K562 (cell line): Measurements from ENCODE around the gene GABRB1. TPM values are rescaled to one million over a fixed set of nuclear protein-coding genes. Genes with fewer than 3 reads are reported as not detected.

Source experiments
- ATAC-seq: fragments of 200-7000 bp; cut with Tn5 transposase; 3 replicates; pipeline ENCODE4 v1.9.1; 2020; ENCODE audit warnings: moderate library complexity
- BruUV-seq: library from RNA; stranded (reverse); fragments of 400-500 nt; replicated peaks from 2 replicates; lab custom pipeline; 2021; lab: Mats Ljungman, UMichigan
- CTCF ChIA-PET: fragments of 300-600 bp; formaldehyde crosslinking; extraction: SDS; loops from one replicate; lab custom pipeline; 2021; ENCODE audit warnings: low intra/inter-chr PET ratio; lab: Yijun Ruan, JAX
- POLR2A ChIA-PET: fragments of 300-600, 350-650 bp; sonication (Branson Sonifier 250); formaldehyde crosslinking; extraction: SDS; loops from one replicate; lab custom pipeline; 2021; ENCODE audit warnings: antibody characterized with exemption, inconsistent platforms; lab: Yijun Ruan, JAX
- DNase-seq, 4 experiments: peaks; one replicate each; pipeline versions ENCODE4 v3.0.0 to v3.0.0-alpha.2; 2011 to 2018; ENCODE audit warnings: low spot score in 3 of 4, mixed read lengths in 3 of 4; ENCODE audit errors: extremely low read depth in 1 of 4
- FAIRE-seq: peaks from 2 replicates; lab custom pipeline; 2011; peaks lifted over from hg19 to GRCh38; lab: Jason Lieb, UNC
- H2AFZ ChIP-seq: 2 replicates; pipeline ENCODE4 v1.6.0; 2011; ENCODE audit warnings: low read depth, low read length, control low read depth, inconsistent platforms
- H3K27ac ChIP-seq: fragments of 200-600 bp; 3 replicates; pipeline ENCODE4 v1.8.0; 2011; ENCODE audit warnings: low read depth, mild to moderate bottlenecking, control low read depth, inconsistent platforms, low read length, moderate library complexity, mixed read lengths; ENCODE audit errors: extremely low read depth
- H3K27me3 ChIP-seq, 2 experiments: fragments of 300-600 bp in 1 of 2; 2 replicates in 1 of 2; 3 replicates in 1 of 2; pipeline versions ENCODE4 v1.6.0 to v1.8.0; 2011; ENCODE audit warnings: inconsistent platforms in 2 of 2, low read length in 2 of 2, mild to moderate bottlenecking in 1 of 2, mixed read lengths in 1 of 2, moderate library complexity in 1 of 2; ENCODE audit not compliant: control insufficient read depth in 2 of 2, insufficient read depth in 2 of 2
- H3K36me3 ChIP-seq: fragments of 300-600 bp; 3 replicates; pipeline ENCODE4 v1.8.0; 2011; ENCODE audit warnings: mild to moderate bottlenecking, low read length, inconsistent platforms; ENCODE audit not compliant: control insufficient read depth, insufficient read depth
- H3K4me1 ChIP-seq, 2 experiments: fragments of 200-600 bp in 1 of 2; replicated peaks in 1 of 2; 2 replicates in 1 of 2; 3 replicates in 1 of 2; pipeline versions ENCODE4 v1.5.1 to v1.8.0; 2011; ENCODE audit warnings: inconsistent platforms in 2 of 2, low read length in 2 of 2, mild to moderate bottlenecking in 1 of 2, mixed read lengths in 1 of 2, moderate library complexity in 1 of 2; ENCODE audit not compliant: control insufficient read depth in 2 of 2, insufficient read depth in 2 of 2
- H3K4me2 ChIP-seq: 2 replicates; pipeline ENCODE4 v1.6.1; 2011; ENCODE audit warnings: low read length, control low read depth, inconsistent platforms, mixed read lengths; ENCODE audit not compliant: insufficient read depth
- H3K4me3 ChIP-seq: fragments of 200-600 bp; sonication (generic), shearing (Covaris generic); 2 replicates; pipeline ENCODE4 v1.5.1; 2016; ENCODE audit warnings: control low read depth, inconsistent platforms
- H3K79me2 ChIP-seq: fragments of 200-600 bp; 3 replicates; pipeline ENCODE4 v1.8.0; 2011; ENCODE audit warnings: low read length, inconsistent platforms; ENCODE audit not compliant: control insufficient read depth, insufficient read depth
- H3K9ac ChIP-seq, 2 experiments: 2 replicates each; pipeline versions ENCODE4 v1.6.0 to v1.6.1; 2011; ENCODE audit warnings: low read depth in 2 of 2, low read length in 2 of 2, control low read depth in 1 of 2, inconsistent platforms in 1 of 2, mild to moderate bottlenecking in 1 of 2, mixed read lengths in 1 of 2; ENCODE audit not compliant: insufficient read depth in 1 of 2
- H3K9me1 ChIP-seq: one replicate; pipeline ENCODE4 v1.6.0; 2011; ENCODE audit warnings: inconsistent platforms, mild to moderate bottlenecking, low read length, moderate library complexity; ENCODE audit not compliant: control insufficient read depth, insufficient read depth
- H3K9me3 ChIP-seq: replicated peaks from 2 replicates; pipeline ENCODE4 v1.5.1; 2011; ENCODE audit warnings: low read depth, low read length, inconsistent platforms; ENCODE audit not compliant: control insufficient read depth, insufficient read depth
- H4K20me1 ChIP-seq: replicated peaks from 2 replicates; pipeline ENCODE4 v1.6.1; 2011; ENCODE audit warnings: low read length, inconsistent platforms, mixed read lengths; ENCODE audit not compliant: control insufficient read depth, insufficient read depth
- ARHGAP35 ChIP-seq: fragments of 450-650 bp; IDR thresholded peaks from 2 replicates; pipeline ENCODE4 v1.6.1; 2018; ENCODE audit not compliant: partially characterized antibody
- CBFA2T2 ChIP-seq: fragments of 450-650 bp; conservative IDR thresholded peaks from 2 replicates; pipeline ENCODE4 v1.6.1; 2017; ENCODE audit warnings: mild to moderate bottlenecking
- CBFB ChIP-seq: sonication (generic); formaldehyde crosslinking; IDR thresholded peaks from 2 replicates; pipeline ENCODE4 v1.4.0; 2020; ENCODE audit warnings: mild to moderate bottlenecking, missing genetic modification reagents
- CREB3 ChIP-seq: fragments of 450-650 bp; conservative IDR thresholded peaks from 2 replicates; pipeline ENCODE4 v1.6.1; 2016; ENCODE audit warnings: missing genetic modification characterization, low read depth, mild to moderate bottlenecking, missing compliant biosample characterization, moderate library complexity
- ELF1 ChIP-seq: fragments of 200-800 bp; sonication (Bioruptor generic); IDR thresholded peaks from 2 replicates; pipeline ENCODE4 v1.6.1; 2016; ENCODE audit warnings: missing genetic modification characterization, missing compliant biosample characterization
- EZH2 ChIP-seq: IDR thresholded peaks from 2 replicates; pipeline ENCODE4 v1.6.1; 2012; ENCODE audit warnings: low read depth, mild to moderate bottlenecking, inconsistent platforms, low read length, borderline replicate concordance
- HMG20A ChIP-seq: fragments of 450-650 bp; formaldehyde crosslinking; conservative IDR thresholded peaks from 2 replicates; pipeline ENCODE4 v1.4.0; 2020; ENCODE audit warnings: mild to moderate bottlenecking, mixed read lengths
- ILF3 ChIP-seq: fragments of 450-650 bp; IDR thresholded peaks from 2 replicates; pipeline ENCODE4 v1.6.1; 2018; ENCODE audit warnings: antibody characterized with exemption, mild to moderate bottlenecking, moderate library complexity, borderline replicate concordance
- JUNB ChIP-seq: fragments of 450-650 bp; formaldehyde crosslinking; conservative IDR thresholded peaks from 2 replicates; pipeline ENCODE4 v1.4.0; 2020; ENCODE audit warnings: mild to moderate bottlenecking
- KLF13 ChIP-seq: fragments of 450-650 bp; IDR thresholded peaks from 2 replicates; pipeline ENCODE4 v1.6.1; 2016; ENCODE audit warnings: missing genetic modification characterization, low read depth, mild to moderate bottlenecking, missing compliant biosample characterization, moderate library complexity, borderline replicate concordance
- MCM7 ChIP-seq, 2 experiments: fragments of 450-650 bp; IDR thresholded peaks; 2 replicates each; pipeline ENCODE4 v1.6.1; 2016 to 2018
- NFYB ChIP-seq: IDR thresholded peaks from 2 replicates; pipeline ENCODE4 v1.6.1; 2011; ENCODE audit warnings: mild to moderate bottlenecking, moderate library complexity; ENCODE audit not compliant: insufficient read length; ENCODE audit errors: extremely low read depth
- RHOXF2B ChIP-seq: fragments of 250-450 bp; sonication (Bioruptor Pico); conservative IDR thresholded peaks from 2 replicates; pipeline ENCODE4 v1.5.1; 2021
- SMAD4 ChIP-seq: fragments of 250-450 bp; sonication (Bioruptor Pico); conservative IDR thresholded peaks from 2 replicates; pipeline ENCODE4 v1.8.0; 2021; ENCODE audit warnings: inconsistent platforms, mild to moderate bottlenecking, moderate library complexity
- ZNF165 ChIP-seq: fragments of 250-450 bp; sonication (Bioruptor Pico); IDR thresholded peaks from 2 replicates; pipeline ENCODE4 v1.4.0; 2020; ENCODE audit warnings: borderline replicate concordance
- ZNF311 ChIP-seq: fragments of 250-450 bp; sonication (Bioruptor Pico); IDR thresholded peaks from 2 replicates; pipeline ENCODE4 v1.4.0; 2020; ENCODE audit warnings: mild to moderate bottlenecking, moderate library complexity
- ZSCAN29 ChIP-seq: fragments of 450-650 bp; IDR thresholded peaks from 2 replicates; pipeline ENCODE4 v1.6.1; 2017
- WGBS: fragments of 100-300 bp; shearing (Covaris generic); methylation state at CpG from one replicate; pipeline ENCODE4 v1.1.6; 2016; ENCODE audit warnings: low coverage, mixed read lengths; ENCODE audit not compliant: insufficient coverage; ENCODE audit errors: missing lambda C conversion rate; 5-methylcytosine and 5-hydroxymethylcytosine counted together
- in situ Hi-C: fragments of 300-500 bp; cut with MboI; formaldehyde crosslinking; loops from 4 replicates; pipeline ENCODE4 v1.15.0; 2018; ENCODE audit warnings: inconsistent platforms, mixed read lengths
- intact Hi-C: fragments of 100-400 bp; cut with micrococcal nuclease; formaldehyde crosslinking; loops from 2 replicates; pipeline ENCODE4 v1.14.2; 2022
- polyA plus RNA-seq, 8 experiments: library from polyadenylated mRNA; depleted of rRNA in 4 of 8; stranded (reverse) in 5 of 8; unstranded in 3 of 8; fragments of >200 nt; fragmentation: Nextera tagmentation in 2 of 8; fragmentation: Illumina TruSeq in 1 of 8; extraction: Ambion mirVana in 2 of 8; extraction: Trizol in 1 of 8; gene quantifications; 2 replicates each; pipeline versions ENCODE4 v1.2.1 to v1.2.3, GENCODE V29; 2011 to 2014; ENCODE audit warnings: inconsistent platforms in 1 of 8, missing spikeins in 1 of 8
- total RNA-seq, 7 experiments: library from RNA; depleted of rRNA in 6 of 7; stranded (reverse); fragments of >200 nt in 6 of 7; fragmentation: Illumina TruSeq in 2 of 7; extraction: Trizol in 2 of 7; gene quantifications; 2 replicates each; pipeline versions ENCODE4 v1.2.1 to v1.2.3, GENCODE V29; 2011 to 2021; ENCODE audit warnings: low replicate concordance in 1 of 7

GABRB1 gene
- total and polyA plus RNA-seq, 9 of the 15 experiments (the other 6 are each of a cell fraction or from before 2014, with no cell fraction given), result not detected

GRCh38 chr4:47334652-47335051, 303.3 kb downstream of the GABRB1 start:
- no peak overlapping the region for H3K4me3 ChIP-seq
- ChIA-PET POLR2A (no interaction called here), CTCF (no interaction called here)
- in situ Hi-C loops (no loop called here), intact Hi-C loops (no loop called here)
- H3K9me1 ChIP-seq, result no peaks in the 10 kb centered on the region
- BruUV-seq, result no TSS peak
- no peaks in the 10 kb centered on the region for H3K27me3 ChIP-seq
- H3K79me2 ChIP-seq, result no peaks in the 10 kb centered on the region
- H3K4me1 ChIP-seq, result no peaks in the 10 kb centered on the region
- no peaks in the 10 kb centered on the region for H4K20me1 ChIP-seq
- no peak overlapping the region for H2AFZ ChIP-seq
- no peak for FAIRE-seq
- no peak overlapping the region for H3K4me2 ChIP-seq
- ATAC-seq, result no peak
- no peak overlapping the region for H3K9ac ChIP-seq
- no peaks in the 10 kb centered on the region for H3K36me3 ChIP-seq
- no peak overlapping the region for H3K27ac ChIP-seq
- WGBS, result 1% methylated on average over 3 of the region's 3 CpGs
- H3K9me3 ChIP-seq, result no peaks in the 10 kb centered on the region
- DNase-seq, result no peak
- no peak for TF ChIP-seq CBFB (CRISPR knock-in tag)
- no peak for TF ChIP-seq ARHGAP35
- no peak for TF ChIP-seq JUNB (CRISPR knock-in tag)
- no peak for TF ChIP-seq SMAD4 (CRISPR knock-in tag)
- TF ChIP-seq ZNF311, result no peak
- TF ChIP-seq KLF13, result no peak
- no peak for TF ChIP-seq ELF1 (tag)
- no peak for TF ChIP-seq ZNF165 (CRISPR knock-in tag)
- no peak for TF ChIP-seq MCM7 (IDR thresholded peaks at IDR 0.05)
- no peak for TF ChIP-seq CREB3
- TF ChIP-seq EZH2, result no peak
- TF ChIP-seq ILF3, result no peak
- TF ChIP-seq ZSCAN29, result no peak
- no peak for TF ChIP-seq NFYB
- TF ChIP-seq HMG20A (CRISPR knock-in tag), result no peak
- no peak for TF ChIP-seq RHOXF2B
- no peak for TF ChIP-seq CBFA2T2
